ENCODE results near the gene PSMA6.
A peak's percentile ranks its signal among the peaks of the same experiment; 100 is the strongest.
"Not testable (repeated sequence)": the region's sequence is repeated elsewhere in the genome, so short reads cannot be mapped to it uniquely, and the experiment has no call there.

Gene PSMA6

GRCh38 chr14:35297706-35298105 lies 5.5 kb downstream of the PSMA6 start:
- H3K36me3 Mint-ChIP-seq: peaks cover 23% of the 10 kb centered on the region
- H3K27ac Mint-ChIP-seq: no peak overlapping the region
- H3K4me3 Mint-ChIP-seq: peak overlapping the region; percentile 1
- no peaks in the 10 kb centered on the region for H3K9me3 Mint-ChIP-seq
- H3K4me1 Mint-ChIP-seq: peaks cover 69% of the 10 kb centered on the region
- no peaks in the 10 kb centered on the region for H3K27me3 Mint-ChIP-seq

- peaks cover 23% of the 10 kb centered on the region for H3K36me3 Mint-ChIP-seq
- H3K4me1 Mint-ChIP-seq: peaks cover 73% of the 10 kb centered on the region
- H3K27me3 Mint-ChIP-seq: no peaks in the 10 kb centered on the region
- H3K9me3 Mint-ChIP-seq: no peaks in the 10 kb centered on the region
- no peak overlapping the region for H3K27ac Mint-ChIP-seq
- no peak overlapping the region for H3K4me3 Mint-ChIP-seq
Observed at GRCh38 chr14:35298351-35298750, 6.2 kb downstream of the PSMA6 start.

GRCh38 chr14:35299708-35300107 lies 7.5 kb downstream of the PSMA6 start:
- H3K4me3 Mint-ChIP-seq: peak overlapping the region; percentile 75

GRCh38 chr14:35300228-35300627 lies 8.0 kb downstream of the PSMA6 start:
- no peaks in the 10 kb centered on the region for H3K9me3 Mint-ChIP-seq
- peak overlapping the region; percentile 75 for H3K4me3 Mint-ChIP-seq
- peak overlapping the region; percentile 98 for H3K27ac Mint-ChIP-seq
- H3K4me1 Mint-ChIP-seq: peaks cover 67% of the 10 kb centered on the region
- H3K27me3 Mint-ChIP-seq: no peaks in the 10 kb centered on the region
- H3K36me3 Mint-ChIP-seq: peaks cover 23% of the 10 kb centered on the region

More at GRCh38 chr14:35299708-35300107, 7.5 kb downstream of the PSMA6 start:
- H3K36me3 Mint-ChIP-seq: peaks cover 23% of the 10 kb centered on the region
- H3K4me1 Mint-ChIP-seq: peaks cover 71% of the 10 kb centered on the region
- H3K27me3 Mint-ChIP-seq: no peaks in the 10 kb centered on the region
- H3K9me3 Mint-ChIP-seq: no peaks in the 10 kb centered on the region
- H3K27ac Mint-ChIP-seq: peak overlapping the region; percentile 98

- peaks cover 63% of the 10 kb centered on the region for H3K4me1 Mint-ChIP-seq
- peak overlapping the region; percentile 98 for H3K27ac Mint-ChIP-seq
- H3K4me3 Mint-ChIP-seq: peak overlapping the region; percentile 66
- not testable (repeated sequence) for H3K27me3 Mint-ChIP-seq, H3K9me3 Mint-ChIP-seq
- H3K36me3 Mint-ChIP-seq: peaks cover 21% of the 10 kb centered on the region
Observed at GRCh38 chr14:35301334-35301733, 9.2 kb downstream of the PSMA6 start.

DNA sequence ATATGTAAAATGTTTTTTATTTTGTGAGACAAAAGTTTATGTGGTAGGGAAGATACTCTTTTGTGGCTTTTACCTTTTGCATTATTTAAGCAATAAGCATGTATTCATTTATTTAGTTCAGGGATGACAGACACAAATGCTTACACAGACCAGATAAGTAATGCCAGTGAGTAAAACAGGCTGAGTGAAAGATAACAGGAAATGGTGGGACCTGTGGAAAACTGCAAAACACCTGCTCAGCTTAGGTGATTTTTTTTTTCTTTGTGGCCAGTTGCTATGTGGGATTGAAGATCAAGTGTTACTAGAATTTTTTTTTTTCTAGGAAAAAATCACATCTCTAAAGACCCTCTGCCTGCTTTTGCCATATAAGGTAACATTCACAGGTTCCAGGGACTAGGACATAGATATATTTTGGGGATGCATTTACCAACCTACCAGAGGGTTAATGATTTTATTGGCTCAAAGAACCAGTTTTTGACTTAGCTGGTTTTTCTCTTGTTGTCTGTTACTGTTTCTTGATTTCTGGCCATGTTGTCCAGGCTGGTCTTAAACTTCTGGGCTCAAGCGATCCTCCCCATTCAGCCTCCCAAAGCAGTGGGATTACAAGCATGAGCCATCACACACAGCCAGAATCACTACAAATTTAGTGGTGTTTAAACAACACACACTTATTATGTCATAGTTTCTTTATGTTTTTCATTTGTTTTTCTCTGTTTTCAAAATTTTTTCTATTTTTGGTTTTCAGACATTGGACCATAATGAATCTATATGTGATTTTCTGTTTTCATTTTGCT lies 9.8 kb downstream of the PSMA6 start:
- Mint-ChIP-seq H3K9me3 (no peaks in the 10 kb centered on the region), H3K27ac (peak overlapping the region; percentile 88), H3K4me3 (peak overlapping the region; percentile 66), H3K27me3 (no peaks in the 10 kb centered on the region), H3K36me3 (peaks cover 21% of the 10 kb centered on the region), H3K4me1 (peaks cover 58% of the 10 kb centered on the region)

DNA sequence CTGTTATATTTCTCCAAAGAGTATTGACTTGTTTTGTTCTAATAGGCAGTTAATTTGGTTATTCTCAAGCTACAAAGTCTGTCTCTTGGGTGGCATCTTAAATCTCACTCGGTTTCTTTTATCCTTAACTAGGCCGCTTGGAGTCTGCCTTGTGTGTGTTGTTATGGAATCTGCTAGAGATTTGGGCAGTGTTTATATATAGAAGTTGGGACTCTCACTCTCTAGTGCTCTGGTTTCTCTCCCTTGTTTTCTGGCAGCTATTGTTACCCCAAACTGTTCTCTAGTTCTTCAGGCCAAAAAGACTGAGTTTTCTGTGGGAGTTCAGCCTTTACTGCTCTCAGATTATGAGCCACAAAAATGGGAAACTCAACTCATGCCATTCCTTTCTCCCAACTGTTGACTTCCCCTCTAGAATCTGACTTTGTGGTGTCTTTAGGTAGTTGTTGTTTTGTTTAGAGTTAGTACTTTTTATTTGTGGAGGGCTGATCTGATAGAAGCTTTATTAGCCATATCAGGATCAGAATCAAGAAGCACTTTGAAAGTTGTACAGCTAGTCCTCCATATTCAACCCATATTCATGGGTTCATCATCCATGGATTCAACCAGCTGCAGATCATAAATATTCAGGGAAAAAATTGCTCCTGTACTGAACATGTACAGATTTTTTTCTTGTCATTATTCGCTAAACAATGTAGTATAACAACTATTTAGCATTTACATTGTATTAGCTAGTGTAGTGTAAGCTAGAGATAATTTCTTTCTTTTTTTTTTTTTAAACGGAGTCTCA lies 11.2 kb downstream of the PSMA6 start:
- Mint-ChIP-seq H3K27ac (peak overlapping the region; percentile 88), H3K36me3 (peaks cover 21% of the 10 kb centered on the region), H3K27me3 (no peaks in the 10 kb centered on the region), H3K4me3 (peak overlapping the region; percentile 66), H3K4me1 (peaks cover 50% of the 10 kb centered on the region), H3K9me3 (no peaks in the 10 kb centered on the region)

DNA sequence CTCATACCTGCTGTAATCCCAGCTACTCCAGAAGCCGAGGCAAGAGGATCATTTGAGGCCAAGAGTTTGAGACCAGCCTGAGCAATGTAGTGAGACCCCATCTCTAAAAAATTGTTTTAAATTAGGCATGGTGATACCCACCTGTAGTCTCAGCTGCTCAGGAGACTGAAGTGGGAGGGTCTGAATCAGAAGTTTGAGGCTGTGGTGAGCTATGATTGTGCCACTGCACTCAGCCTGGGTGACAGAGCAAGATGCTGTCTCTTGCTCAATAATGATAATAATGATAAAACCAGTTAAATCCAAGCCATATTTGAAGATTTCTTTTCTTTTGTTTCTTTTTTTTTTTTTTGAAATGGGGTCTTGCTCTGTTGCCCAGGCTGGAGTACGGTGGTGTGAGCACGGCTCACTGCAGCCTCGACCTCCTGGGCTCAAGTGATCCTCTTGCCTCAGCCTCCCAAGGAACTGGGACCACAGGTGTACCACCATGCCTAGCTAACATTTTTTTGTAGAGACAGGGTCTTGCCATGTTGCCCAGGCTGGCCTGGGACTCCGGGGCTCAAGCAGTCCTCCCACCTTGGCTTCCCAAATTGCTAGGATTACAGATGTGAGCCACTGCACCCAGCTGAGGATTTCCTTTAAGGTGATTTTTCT lies 12.8 kb downstream of the PSMA6 start:
- peaks cover 44% of the 10 kb centered on the region for H3K4me1 Mint-ChIP-seq
- no peak overlapping the region for H3K4me3 Mint-ChIP-seq
- H3K27ac Mint-ChIP-seq: no peak overlapping the region
- H3K36me3 Mint-ChIP-seq: peaks cover 23% of the 10 kb centered on the region
- no peaks in the 10 kb centered on the region for H3K27me3 Mint-ChIP-seq
- H3K9me3 Mint-ChIP-seq: no peaks in the 10 kb centered on the region

GRCh38 chr14:35305633-35306032 lies 13.5 kb downstream of the PSMA6 start:
- Mint-ChIP-seq H3K27ac (no peak overlapping the region), H3K36me3 (peaks cover 25% of the 10 kb centered on the region), H3K4me1 (peaks cover 37% of the 10 kb centered on the region), H3K9me3 (no peaks in the 10 kb centered on the region), H3K27me3 (no peaks in the 10 kb centered on the region), H3K4me3 (no peak overlapping the region)

DNA sequence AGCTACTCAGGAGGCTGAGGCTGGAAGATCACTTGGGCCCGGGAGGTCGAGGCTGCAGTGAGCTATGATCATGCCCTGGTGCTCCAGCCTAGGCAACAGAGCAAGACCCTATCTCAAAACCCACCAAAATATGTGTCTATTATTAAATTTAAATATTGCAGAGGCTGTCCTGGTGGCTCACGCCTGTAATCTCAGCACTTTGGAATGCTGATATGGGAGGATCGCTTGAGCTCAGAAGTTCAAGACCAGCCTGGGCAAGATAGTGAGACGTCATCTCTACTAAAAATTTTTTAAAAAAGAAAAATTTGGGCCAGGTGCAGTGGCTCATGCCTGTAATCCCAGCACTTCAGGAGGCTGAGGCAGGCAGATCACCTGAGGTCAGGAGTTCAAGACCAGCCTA lies 13.9 kb downstream of the PSMA6 start:
- Mint-ChIP-seq H3K4me1 (peaks cover 32% of the 10 kb centered on the region), H3K9me3 (no peaks in the 10 kb centered on the region), H3K36me3 (peaks cover 21% of the 10 kb centered on the region), H3K4me3 (no peak overlapping the region), H3K27me3 (no peaks in the 10 kb centered on the region), H3K27ac (no peak overlapping the region)

DNA sequence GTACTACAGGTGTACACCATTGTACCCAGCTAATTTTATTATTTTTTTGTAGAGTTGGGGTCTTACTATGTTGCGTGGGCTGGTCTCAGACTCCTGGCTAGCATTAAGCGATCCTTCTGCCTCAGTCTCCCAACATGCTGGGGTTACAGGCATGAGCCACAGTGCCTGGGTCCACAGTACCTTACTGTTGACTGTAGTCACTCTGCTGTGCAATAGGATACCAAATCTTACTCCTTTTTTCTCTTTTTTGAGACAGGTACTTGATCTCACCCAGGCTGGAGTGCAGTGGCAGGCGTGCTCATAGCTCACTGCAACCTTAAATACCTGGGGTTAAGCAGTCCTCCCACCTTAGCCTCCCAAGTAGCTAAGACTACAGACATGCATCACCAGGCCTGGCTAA lies 25.6 kb downstream of the PSMA6 start:
- no peaks in the 10 kb centered on the region for H3K9me3 Mint-ChIP-seq
- H3K36me3 Mint-ChIP-seq: peaks cover 15% of the 10 kb centered on the region
- no peak overlapping the region for H3K27ac Mint-ChIP-seq
- H3K4me3 Mint-ChIP-seq: no peak overlapping the region
- H3K27me3 Mint-ChIP-seq: no peaks in the 10 kb centered on the region
- H3K4me1 Mint-ChIP-seq: peaks cover 11% of the 10 kb centered on the region

GRCh38 chr14:35319509-35319908 lies 27.3 kb downstream of the PSMA6 start:
- H3K9me3 Mint-ChIP-seq: no peaks in the 10 kb centered on the region
- H3K4me3 Mint-ChIP-seq: no peak overlapping the region
- peaks cover 13% of the 10 kb centered on the region for H3K36me3 Mint-ChIP-seq
- peak overlapping the region; percentile 35 for H3K27ac Mint-ChIP-seq
- H3K4me1 Mint-ChIP-seq: peaks cover 8% of the 10 kb centered on the region
- no peaks in the 10 kb centered on the region for H3K27me3 Mint-ChIP-seq

DNA sequence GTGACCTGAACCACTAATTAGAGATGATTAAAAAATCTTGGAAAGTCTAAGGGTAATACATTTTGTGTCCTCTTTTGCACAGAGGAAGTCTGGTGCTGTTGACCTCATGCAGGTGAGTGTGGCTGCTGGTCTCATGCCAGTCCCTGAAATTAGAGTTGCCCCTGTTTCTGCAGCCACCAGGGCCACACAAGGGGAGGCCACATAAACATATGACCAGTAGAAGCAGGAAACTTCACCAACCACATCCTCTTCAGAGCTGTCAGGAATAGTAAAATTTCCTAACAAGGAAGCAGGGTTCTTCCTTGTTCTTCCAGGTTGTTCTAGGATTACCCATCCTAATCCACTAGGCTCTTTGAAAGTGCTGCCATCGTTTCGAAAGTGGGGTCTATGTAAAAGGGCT lies 28.3 kb downstream of the PSMA6 start:
- H3K4me3 Mint-ChIP-seq: no peak overlapping the region
- H3K9me3 Mint-ChIP-seq: no peaks in the 10 kb centered on the region
- H3K36me3 Mint-ChIP-seq: peaks cover 10% of the 10 kb centered on the region
- no peaks in the 10 kb centered on the region for H3K27me3 Mint-ChIP-seq
- H3K4me1 Mint-ChIP-seq: no peaks in the 10 kb centered on the region
- no peak overlapping the region for H3K27ac Mint-ChIP-seq

- Mint-ChIP-seq H3K27ac (no peak overlapping the region), H3K4me1 (no peaks in the 10 kb centered on the region), H3K9me3 (no peaks in the 10 kb centered on the region), H3K4me3 (no peak overlapping the region), H3K36me3 (no peaks in the 10 kb centered on the region), H3K27me3 (no peaks in the 10 kb centered on the region)
Observed at GRCh38 chr14:35326375-35326774, 34.2 kb downstream of the PSMA6 start.

DNA sequence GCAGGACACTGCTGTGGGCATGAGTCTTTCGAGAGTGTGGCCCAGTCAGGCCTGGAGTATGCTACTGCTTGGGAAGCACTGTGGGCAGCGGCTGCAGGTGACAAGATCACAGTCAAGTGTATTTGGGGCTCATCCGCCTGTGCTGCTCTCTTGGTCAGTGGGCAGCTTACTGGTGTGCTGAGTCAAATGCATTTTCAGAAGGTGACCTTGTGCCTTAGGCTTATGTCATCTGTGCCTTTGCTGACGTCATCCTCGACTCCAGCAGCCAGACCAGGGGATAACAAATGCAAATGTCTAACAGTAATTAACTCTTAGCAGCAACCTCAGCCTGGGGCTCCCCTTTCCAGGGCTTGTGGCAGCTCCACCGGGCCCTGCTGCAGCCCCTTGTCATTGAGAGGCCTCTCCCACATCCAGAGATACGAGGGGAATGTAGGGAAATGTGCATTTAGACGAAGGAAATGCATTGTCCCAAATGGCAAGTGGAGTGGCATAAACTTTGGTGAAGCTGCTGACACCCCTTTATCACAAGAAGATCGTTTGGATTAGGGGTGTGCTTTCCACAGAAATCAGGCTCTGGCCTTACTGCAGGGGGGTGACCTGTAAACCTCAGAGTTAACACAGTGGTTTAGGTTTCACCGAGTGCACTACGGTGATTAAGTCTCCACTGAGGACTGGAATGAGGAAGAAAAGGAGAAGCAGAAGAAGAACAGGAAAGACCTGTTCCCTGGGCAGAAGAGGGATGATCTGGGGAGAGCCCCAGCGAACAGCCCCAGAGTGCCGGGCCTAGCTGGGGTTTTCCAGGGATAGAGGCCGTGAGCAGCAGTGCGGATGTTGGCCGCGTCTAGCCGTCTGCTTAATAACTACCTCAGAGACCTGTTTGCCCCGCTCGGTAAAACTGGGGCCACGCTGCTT lies 39.7 kb downstream of the PSMA6 start:
- peak overlapping the region; percentile 85 for H3K27ac Mint-ChIP-seq
- H3K9me3 Mint-ChIP-seq: no peaks in the 10 kb centered on the region
- no peak overlapping the region for H3K4me3 Mint-ChIP-seq
- no peaks in the 10 kb centered on the region for H3K27me3 Mint-ChIP-seq
- no peaks in the 10 kb centered on the region for H3K36me3 Mint-ChIP-seq
- H3K4me1 Mint-ChIP-seq: peaks cover 26% of the 10 kb centered on the region
